Esophagus muscularis mucosa (tissue), 4 donors: ENCODE results near the gene DDX17. TPM values are rescaled to one million over a fixed set of nuclear protein-coding genes. Genes with fewer than 3 reads are reported as not detected.
A peak's percentile ranks its signal among the peaks of the same experiment; 100 is the strongest.

Experiments
- DNase-seq: peaks from one replicate; pipeline ENCODE4 v3.0.0-alpha.2; 2017; ENCODE audit errors: extremely low spot score
- H3K27ac ChIP-seq, 4 donors: fragments of 200-600 bp; sonication (generic); replicated peaks in 1 of 4; 1 replicate in 3 of 4; 2 replicates in 1 of 4; pipeline ENCODE4 v1.5.1; 2016 to 2019; ENCODE audit warnings: mild to moderate bottlenecking in 1 of 4
- H3K27me3 ChIP-seq, 4 donors: fragments of 200-600 bp; sonication (generic); one replicate each; pipeline versions ENCODE4 v1.5.1 to v1.6.0; 2016 to 2019
- H3K36me3 ChIP-seq, 4 donors: fragments of 200-600 bp; sonication (generic); one replicate each; pipeline ENCODE4 v1.5.1; 2016 to 2019
- H3K4me1 ChIP-seq, 4 donors: fragments of 200-600 bp; sonication (generic); one replicate each; pipeline ENCODE4 v1.5.1; 2016 to 2019
- H3K4me3 ChIP-seq, 4 donors: fragments of 200-600 bp; sonication (generic); 1 replicate in 2 of 4; 2 replicates in 2 of 4; pipeline ENCODE4 v1.5.1; 2016 to 2019; ENCODE audit warnings: mild to moderate bottlenecking in 4 of 4, moderate library complexity in 1 of 4
- H3K9me3 ChIP-seq, 4 donors: fragments of 200-600 bp; sonication (generic); 1 replicate in 3 of 4; 2 replicates in 1 of 4; pipeline ENCODE4 v1.5.1; 2016 to 2019
- EP300 ChIP-seq: sonication (generic); formaldehyde crosslinking; IDR thresholded peaks from one replicate; pipeline ENCODE4 v1.6.1; 2017; ENCODE audit warnings: antibody characterized with exemption
- POLR2A ChIP-seq: fragments of 450-650 bp; IDR thresholded peaks from one replicate; pipeline ENCODE4 v1.6.1; 2017; ENCODE audit warnings: antibody characterized with exemption, moderate library complexity, mild to moderate bottlenecking, low read depth
- POLR2AphosphoS5 ChIP-seq, 2 donors: sonication (generic); formaldehyde crosslinking; IDR thresholded peaks; one replicate each; pipeline ENCODE4 v1.6.1; 2017; ENCODE audit warnings: antibody characterized with exemption in 2 of 2
- WGBS: methylation state at CpG from one replicate; pipeline ENCODE4 v1.1.5; 2018; 5-methylcytosine and 5-hydroxymethylcytosine counted together
- intact Hi-C: fragments of 100-400 bp; cut with DNase I; formaldehyde crosslinking; loops from one replicate; pipeline ENCODE4 v1.15.1; 2023
- total RNA-seq, 4 donors: library from RNA; depleted of rRNA; stranded (reverse); fragments of >200 nt; gene quantifications; one replicate each; pipeline versions ENCODE4 v1.1.0 to v1.2.1, GENCODE V29; 2016
- TF ChIP-seq, protein P1 (sequence below), 3 experiments: fragments of 200-600 bp in 2 of 3; fragments of 450-650 bp in 1 of 3; sonication (generic) in 2 of 3; IDR thresholded peaks; one replicate each; pipeline ENCODE4 v1.5.1; 2017 to 2019; ENCODE audit warnings: antibody characterized with exemption in 3 of 3, mild to moderate bottlenecking in 2 of 3, moderate library complexity in 1 of 3

DDX17 gene
- total RNA-seq, 4 donors from 2014 or later: 327 to 1,333 (median 592) TPM

DNA sequence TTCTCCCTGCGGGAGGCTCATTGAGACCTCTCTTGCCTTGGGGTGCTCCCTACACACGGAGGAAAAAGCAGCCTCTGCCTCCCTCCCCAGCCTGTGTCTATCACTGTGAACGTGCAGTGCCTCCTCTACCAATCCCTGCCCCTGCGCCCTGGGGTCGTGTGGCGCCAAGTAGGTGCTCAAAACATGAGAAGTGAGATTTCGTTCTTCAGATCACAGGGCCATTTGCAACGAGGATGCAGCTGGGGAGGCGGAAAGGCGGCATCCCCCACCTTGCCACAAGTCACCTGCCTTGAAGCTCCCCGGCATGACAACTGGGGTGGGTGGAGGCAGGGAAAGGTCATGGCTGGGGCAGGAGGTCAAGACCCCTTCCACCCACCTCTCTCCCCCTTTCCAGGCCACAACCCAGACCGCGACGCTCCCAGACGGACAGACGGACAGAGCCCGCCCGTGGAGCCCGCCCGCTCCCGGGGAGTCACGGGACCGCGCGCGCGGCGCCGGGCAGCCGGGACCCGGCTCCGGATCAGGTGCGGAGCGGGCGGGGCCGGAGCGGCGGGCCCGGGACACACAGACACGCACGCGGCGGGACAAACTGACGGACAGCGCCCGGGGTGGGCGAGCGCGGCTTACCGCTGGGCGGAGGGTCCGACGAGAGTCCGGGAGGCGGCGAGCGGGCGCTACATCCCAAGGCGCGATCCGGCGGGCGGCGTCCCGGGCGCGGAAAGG lies 51.6 kb downstream of the DDX17 start:
- H3K4me1 ChIP-seq: peaks cover 13 to 31% (median 25%) of the 10 kb centered on the region in 4 donors
- DNase-seq: no peak
- H3K27me3 ChIP-seq: peaks cover 5 to 92% (median 26%) of the 10 kb centered on the region in 4 donors
- peak overlapping the region; percentile 53 to 66 (median 54) for H3K4me3 ChIP-seq
- H3K36me3 ChIP-seq: no peaks in the 10 kb centered on the region
- no peak overlapping the region for H3K27ac ChIP-seq
- intact Hi-C loops: no loop called here
- 66% methylated on average over 6 of the region's 67 CpGs for WGBS
- no peaks in the 10 kb centered on the region for H3K9me3 ChIP-seq
- TF ChIP-seq POLR2AphosphoS5 (IDR thresholded peaks at IDR 0.05) (no peak), POLR2A (no peak), EP300 (no peak)
- TF ChIP-seq, protein P1, sequence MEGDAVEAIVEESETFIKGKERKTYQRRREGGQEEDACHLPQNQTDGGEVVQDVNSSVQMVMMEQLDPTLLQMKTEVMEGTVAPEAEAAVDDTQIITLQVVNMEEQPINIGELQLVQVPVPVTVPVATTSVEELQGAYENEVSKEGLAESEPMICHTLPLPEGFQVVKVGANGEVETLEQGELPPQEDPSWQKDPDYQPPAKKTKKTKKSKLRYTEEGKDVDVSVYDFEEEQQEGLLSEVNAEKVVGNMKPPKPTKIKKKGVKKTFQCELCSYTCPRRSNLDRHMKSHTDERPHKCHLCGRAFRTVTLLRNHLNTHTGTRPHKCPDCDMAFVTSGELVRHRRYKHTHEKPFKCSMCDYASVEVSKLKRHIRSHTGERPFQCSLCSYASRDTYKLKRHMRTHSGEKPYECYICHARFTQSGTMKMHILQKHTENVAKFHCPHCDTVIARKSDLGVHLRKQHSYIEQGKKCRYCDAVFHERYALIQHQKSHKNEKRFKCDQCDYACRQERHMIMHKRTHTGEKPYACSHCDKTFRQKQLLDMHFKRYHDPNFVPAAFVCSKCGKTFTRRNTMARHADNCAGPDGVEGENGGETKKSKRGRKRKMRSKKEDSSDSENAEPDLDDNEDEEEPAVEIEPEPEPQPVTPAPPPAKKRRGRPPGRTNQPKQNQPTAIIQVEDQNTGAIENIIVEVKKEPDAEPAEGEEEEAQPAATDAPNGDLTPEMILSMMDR (IDR thresholded peaks at IDR 0.05): no peak

DNA sequence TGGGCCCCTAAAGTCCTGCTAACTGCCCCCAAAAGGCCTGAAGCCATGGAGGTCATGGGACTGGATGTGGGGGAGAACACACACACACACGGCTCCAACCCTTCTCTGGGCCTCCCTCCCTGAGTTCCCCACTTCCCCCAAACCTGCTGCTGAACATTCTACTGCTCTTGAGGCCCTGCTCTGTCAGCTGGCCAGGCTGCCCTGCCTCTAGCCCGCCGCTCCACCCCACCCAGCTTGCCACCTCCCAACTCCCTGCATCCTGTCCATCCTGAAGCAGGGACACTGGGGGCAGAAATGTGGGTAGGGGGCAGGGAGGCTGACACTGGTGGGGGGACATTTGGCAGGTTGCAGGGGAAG lies 52.1 kb downstream of the DDX17 start:
- WGBS: 33% methylated on average over 1 of the region's 3 CpGs
- no peak for DNase-seq
- Histone ChIP-seq H3K4me1 (peaks cover 13 to 31% (median 25%) of the 10 kb centered on the region in 4 donors), H3K27me3 (peaks cover 5 to 92% (median 26%) of the 10 kb centered on the region in 4 donors), H3K9me3 (no peaks in the 10 kb centered on the region), H3K4me3 (no peak overlapping the region), H3K27ac (no peak overlapping the region), H3K36me3 (no peaks in the 10 kb centered on the region)
- intact Hi-C loops: no loop called here
- TF ChIP-seq POLR2A (no peak), EP300 (no peak), POLR2AphosphoS5 (IDR thresholded peaks at IDR 0.05) (no peak)
- TF ChIP-seq, protein P1 (IDR thresholded peaks at IDR 0.05): no peak

DNA sequence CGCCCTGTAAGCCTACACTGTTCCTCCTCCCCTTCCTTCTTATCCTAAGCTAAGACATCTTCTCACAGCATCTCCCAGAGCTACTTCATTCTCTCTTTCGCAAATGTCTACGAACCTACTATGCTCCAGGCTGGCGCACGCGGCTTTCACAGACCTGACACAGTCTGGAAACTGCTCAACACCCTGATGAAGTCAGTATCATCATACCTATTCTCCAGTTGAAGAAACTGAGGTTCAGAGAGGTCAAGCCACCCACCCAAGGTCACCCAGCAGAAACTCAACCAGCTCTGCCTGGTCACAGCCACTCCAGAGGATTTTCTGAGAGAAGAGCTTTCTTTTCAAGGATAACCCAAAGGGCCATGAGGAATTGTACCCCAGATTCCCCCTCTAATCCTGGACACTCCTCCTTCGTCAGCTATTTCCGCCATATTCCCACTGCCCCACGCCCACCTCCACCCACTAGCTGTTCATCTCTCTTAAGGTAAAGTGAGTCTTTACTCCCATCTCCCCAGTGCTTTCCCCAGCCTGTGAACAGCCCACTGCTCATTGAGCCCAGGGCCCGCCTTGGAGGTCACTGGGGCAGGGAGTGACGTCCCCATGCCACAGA lies 52.9 kb downstream of the DDX17 start:
- intact Hi-C loops: no loop called here
- Histone ChIP-seq H3K27ac (no peak overlapping the region), H3K4me1 (peaks cover 13 to 31% (median 25%) of the 10 kb centered on the region in 4 donors), H3K9me3 (no peaks in the 10 kb centered on the region), H3K36me3 (no peaks in the 10 kb centered on the region), H3K27me3 (peaks cover 5 to 92% (median 26%) of the 10 kb centered on the region in 4 donors), H3K4me3 (no peak overlapping the region)
- WGBS: 86% methylated on average over 11 of the region's 11 CpGs
- TF ChIP-seq EP300 (no peak), POLR2AphosphoS5 (IDR thresholded peaks at IDR 0.05) (no peak), POLR2A (no peak)
- TF ChIP-seq, protein P1 (IDR thresholded peaks at IDR 0.05): no peak
- no peak for DNase-seq

DNA sequence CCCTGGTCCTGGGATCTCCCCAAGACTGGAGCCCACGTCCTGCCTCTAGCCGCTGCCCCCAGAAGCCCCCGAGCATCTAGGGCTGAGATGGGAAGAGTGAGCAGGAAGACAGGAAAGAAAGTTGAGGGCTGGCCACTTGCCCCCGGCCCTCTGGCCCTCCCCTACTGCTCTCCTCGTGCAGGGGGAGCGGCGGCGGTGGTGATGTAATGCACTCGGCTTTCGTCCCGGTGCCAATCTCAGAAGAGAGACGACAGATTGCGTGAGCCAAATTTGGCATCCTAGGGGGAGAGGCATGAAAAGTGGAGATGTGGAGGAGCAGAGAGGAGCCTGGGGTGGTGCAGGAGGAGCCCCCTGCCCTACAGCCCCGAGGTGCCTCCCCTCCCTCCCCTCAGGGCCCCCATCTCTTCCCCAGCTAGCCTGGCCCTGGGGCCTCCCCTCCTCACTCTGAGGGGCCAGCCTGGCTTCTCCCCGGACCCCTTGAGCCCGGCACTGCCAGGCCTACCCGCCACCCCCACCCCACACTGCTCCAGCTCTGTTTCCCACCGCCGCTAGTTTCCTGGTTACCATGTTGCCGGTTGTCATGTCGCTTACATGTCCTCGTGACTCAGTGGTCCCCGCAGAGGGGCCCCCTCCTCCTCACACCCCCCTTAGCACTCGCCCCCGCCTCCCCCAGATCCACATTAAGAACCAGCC lies 53.6 kb downstream of the DDX17 start:
- H3K9me3 ChIP-seq: no peaks in the 10 kb centered on the region
- H3K4me3 ChIP-seq: no peak overlapping the region
- 30% methylated on average over 21 of the region's 25 CpGs for WGBS
- H3K27ac ChIP-seq: no peak overlapping the region
- intact Hi-C loops: no loop called here
- H3K27me3 ChIP-seq: peaks cover 5 to 90% (median 26%) of the 10 kb centered on the region in 4 donors
- H3K4me1 ChIP-seq: peaks cover 13 to 31% (median 25%) of the 10 kb centered on the region in 4 donors
- no peak for DNase-seq
- no peaks in the 10 kb centered on the region for H3K36me3 ChIP-seq
- TF ChIP-seq POLR2AphosphoS5 (IDR thresholded peaks at IDR 0.05) (no peak), EP300 (no peak), POLR2A (no peak)
- TF ChIP-seq, protein P1 (IDR thresholded peaks at IDR 0.05): no peak
